GM21529 (cell line): ENCODE measurements around the gene DNAAF9.
A peak's percentile ranks its signal among the peaks of the same experiment; 100 is the strongest.
"Not testable (repeated sequence)": the region's sequence is repeated elsewhere in the genome, so short reads cannot be mapped to it uniquely, and the experiment has no call there.

Experiments used
- ATAC-seq: cut with Tn5 transposase; IDR thresholded peaks from one replicate; pipeline ENCODE4 v1.9.1; 2021; ENCODE audit not compliant: unreplicated experiment

DNAAF9 gene

DNA sequence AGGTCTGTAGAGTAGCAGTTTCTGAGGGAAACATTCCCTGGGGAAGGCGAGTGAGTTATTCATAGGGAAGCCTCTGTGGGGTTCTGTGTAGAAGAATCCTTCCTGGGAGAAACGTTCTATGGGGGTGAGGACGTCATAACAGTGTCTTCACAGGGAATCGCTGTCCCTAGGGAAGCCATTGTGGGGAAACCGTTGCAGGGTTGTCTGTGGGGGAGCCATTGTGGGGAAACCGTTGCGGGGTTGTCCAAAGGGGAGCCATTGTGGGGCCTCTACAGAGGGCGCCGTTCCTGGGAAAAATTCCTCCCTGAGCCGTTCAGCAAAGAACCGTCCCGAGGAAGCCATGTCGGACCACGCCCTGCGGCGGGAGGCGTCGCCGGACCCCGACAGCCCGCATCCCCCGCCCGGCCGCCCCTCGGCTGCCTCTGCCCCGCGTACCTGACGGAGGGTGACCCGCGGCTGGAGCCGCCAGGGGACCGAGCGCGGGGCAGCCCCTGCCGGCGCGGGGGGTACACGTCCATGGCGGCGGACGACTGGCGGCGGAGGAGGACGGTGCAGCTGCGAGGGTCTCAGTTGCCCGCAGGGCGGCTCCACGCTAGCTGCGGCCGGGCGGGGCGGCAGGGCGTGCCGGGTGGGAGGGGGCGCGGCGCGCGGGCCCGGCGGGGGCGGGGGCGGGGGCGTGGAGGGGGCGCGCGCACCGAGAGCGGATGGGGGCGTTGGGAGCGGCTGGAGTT, at the start of gene DNAAF9:
DNAAF9 (minus strand) TSS at position 630 of the 731 bp plus-strand sequence; CDS start at position 518, 112 bp downstream.
- peak; percentile 51 for ATAC-seq

DNA sequence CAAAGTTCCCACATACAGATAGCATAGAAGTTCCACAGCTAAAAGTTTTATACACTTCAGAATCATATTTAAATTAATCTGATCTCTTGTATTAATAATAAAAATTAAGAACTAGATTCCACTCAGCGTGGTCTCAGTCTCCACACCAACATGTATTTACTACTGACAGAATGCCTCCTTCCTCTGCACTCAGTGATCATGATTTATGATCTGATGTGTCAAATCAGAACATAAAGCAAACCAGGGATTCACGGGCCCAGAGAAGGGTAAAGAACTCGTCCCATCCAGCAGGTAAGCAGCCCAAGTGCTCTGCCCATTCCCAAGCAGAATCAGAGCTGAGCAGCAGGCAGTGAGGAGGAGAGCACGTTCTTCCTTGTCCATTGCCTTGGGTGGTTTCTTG, 49.2 kb upstream of the DNAAF9 start:
- ATAC-seq: no peak

DNA sequence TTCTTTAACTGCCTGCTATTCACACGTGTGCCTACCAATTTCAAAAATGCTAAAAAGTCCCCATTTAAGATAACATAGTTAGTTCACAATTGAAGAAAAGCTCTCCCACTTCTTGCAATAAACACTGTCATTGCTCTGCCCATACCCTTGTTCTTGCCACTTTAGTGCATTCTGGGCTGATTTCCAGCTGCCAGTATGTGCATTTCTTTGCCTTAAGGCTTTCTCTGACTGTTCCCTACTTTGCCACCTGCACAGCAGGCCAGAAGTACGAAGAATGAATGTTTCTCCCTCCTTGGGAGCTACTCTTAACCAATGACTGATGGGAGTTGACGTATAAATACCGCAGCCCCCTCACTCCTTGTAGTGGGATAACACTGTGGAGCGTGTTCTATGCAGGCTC, 47.4 kb upstream of the DNAAF9 start:
- ATAC-seq: no peak

DNA sequence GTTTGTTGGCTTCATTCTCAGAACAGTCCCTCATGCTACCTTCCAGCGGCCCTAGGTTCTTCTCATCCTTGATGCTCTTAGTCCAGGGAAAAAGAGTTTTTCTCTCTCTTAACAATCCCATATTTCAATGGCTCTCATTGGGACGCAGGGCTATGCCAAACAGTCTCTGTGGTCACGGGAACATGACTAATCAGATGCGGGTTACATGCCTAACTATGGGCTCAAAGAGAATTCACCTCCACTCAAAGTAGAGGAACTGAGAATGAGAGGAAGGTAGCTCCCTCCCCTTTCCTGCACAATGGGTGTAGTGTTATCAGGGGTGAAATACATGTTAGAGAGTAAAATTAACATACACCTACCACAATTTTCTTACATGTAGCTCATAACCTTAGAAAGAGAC, 45.2 kb upstream of the DNAAF9 start:
- no peak for ATAC-seq

DNA sequence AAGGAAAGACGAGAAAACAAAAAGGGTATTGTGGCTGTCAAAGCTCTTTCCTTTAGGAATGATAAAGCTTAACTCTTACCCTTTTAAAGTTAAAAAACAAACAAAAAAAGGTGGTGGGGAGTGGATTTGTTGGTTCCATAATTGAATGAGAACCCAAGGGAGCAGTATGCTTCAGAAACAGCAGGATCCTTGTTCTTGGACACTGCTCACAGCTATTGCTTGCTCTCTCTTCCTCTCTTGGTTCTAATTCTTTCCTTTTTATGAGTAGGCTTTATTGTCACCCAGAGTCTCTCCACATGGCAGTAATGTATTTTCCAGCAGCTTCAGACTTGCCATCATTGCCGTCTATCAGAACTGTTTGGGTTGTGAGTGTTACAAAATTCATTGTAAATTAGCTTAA, 44.7 kb upstream of the DNAAF9 start:
- no peak for ATAC-seq

DNA sequence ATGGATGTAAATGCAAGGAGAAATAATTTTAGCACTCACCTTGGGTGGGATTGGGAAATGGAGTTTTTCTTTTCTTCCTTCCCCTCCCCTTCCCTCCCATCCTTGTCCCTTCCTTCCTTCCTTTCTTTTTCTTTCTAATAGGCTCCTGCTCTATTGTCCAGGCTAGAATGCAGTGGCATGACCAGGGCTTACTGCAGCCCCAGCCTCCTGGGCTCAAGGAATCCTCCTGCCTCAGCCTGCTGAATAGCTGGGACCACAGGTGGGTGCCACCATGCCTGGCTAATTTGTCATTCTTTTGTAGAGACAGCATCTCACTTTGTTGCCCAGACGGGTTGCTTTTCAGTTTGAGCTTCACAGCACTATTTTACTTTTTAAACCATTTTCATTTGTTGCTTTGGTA, 41.9 kb upstream of the DNAAF9 start:
- no peak for ATAC-seq

DNA sequence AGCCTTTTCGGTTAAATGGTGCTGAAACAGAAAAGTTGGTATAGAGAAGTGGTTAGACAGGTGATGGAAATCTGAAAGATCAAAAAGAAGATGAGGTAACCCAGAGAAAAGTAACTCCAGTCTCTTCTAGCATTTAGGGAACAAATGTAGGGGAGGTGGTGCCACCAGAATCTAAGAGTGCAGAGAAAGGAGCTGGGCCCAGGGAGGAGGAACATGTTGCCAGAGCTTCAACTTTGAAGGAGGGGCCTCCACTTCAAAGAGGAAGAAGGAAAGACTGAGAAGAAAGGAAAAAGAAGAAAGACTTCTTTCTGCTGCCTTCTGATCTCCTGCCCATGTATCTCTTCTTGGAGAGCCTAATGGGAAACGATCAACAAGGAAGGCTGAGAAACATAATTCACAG, 39.9 kb upstream of the DNAAF9 start:
- ATAC-seq: no peak

DNA sequence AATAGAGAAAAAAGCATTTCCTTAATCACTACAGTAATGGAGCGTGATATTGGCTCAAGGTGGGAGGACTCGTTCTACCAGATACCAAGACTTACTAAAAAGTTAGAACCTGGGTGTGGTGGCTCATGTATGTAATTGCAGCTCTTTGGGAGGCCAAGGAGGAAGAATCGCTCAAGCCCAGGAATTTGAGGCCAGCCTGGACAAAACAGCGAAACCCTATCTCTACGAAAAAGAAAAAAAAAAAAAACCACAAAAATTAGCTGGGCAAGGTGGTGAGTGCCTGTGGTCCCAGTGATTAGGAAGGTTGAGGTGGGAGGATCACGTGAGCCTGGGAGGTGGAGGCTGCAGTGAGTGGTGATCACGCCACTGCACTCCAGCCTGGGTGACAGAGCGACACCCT, 39.3 kb upstream of the DNAAF9 start:
- ATAC-seq: no peak

DNA sequence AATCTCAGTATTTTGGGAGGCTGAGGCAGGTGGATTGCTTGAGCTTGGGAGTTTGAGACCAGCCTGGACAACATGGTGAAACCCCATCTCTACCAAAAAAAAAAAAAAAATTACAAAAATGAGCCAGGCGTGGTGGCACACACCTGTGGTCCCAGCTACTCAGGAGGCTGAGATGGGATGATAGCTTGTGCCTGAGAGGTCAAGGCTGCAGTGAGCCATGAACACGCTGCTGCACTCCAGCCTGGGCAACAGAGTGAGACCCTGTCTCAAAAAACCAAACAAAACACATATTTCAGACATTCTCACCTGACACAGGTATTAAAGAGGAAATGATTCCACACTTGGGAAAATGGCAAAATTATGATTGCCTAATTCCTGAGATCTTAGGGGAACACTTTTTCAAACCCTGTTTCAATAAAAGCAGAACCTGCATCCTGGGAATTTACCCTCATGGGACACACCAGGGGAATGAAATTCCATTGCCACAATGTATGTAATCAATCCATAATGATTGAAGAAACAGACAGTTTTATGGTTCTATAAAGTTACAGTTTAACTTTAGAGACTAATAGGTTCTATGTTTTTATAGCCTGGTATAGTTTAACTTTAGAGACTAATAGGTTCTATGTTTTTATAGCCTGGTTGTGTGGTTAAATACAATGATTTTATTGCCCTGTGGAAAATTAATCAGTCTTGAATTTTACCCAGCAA, 29.6 kb upstream of the DNAAF9 start:
- ATAC-seq: no peak

DNA sequence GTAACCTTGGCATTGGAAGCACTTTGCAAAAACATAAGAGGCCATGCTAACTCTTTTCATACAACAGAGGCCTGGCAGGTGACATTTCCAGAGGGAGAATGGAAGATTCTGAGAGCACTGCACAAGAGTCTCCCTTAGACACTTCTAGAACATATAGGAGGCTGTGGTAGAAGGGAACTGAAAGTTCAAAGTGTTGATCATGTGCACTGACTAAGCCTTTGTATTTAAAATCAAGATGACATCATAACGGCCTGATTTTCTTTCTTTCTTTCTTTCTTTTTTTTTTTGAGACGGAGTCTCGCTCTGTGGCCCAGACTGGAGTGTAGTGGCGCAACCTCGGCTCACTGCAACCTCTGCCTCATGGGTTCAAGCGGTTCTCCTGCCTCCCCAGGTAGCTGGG, 26.8 kb upstream of the DNAAF9 start:
- no peak for ATAC-seq

DNA sequence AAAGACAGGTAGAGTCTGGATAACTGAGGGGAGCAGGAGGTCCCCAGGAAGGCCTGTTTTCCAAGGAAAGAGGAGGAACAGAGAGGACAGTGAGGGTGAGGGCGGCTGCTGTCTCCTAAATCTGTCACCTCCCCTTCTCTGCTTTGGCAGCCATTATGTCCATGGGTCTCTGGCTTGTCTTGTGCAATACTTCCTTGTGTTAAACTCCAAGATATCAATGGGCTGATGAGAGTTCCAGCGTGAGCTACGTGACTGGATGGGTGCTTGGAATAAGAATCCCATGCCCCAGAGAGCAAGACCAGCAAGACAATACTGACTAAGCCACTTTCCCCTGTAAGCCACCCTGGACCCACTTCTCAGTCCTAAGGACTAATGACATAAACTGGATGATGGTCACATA, 26.3 kb upstream of the DNAAF9 start:
- no peak for ATAC-seq

DNA sequence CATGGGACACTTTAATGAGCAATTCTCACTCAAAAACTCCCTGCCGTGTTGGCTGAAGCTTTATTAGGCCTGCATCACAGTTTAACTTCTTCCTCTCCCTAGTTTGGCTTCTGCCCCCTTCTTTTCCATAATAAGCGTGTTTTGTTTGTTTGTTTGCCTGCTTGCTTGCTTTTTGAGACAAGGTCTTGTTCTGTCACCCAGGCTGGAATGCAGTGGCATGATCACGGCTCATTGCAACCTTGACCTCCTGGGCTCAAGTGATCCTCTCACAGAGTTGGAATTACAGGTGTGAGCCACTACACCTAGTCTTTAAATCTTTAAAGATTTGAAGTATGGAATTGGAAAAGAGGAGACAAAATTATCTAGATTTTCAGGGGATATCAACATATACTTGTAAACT, 25.4 kb upstream of the DNAAF9 start:
- ATAC-seq: no peak

DNA sequence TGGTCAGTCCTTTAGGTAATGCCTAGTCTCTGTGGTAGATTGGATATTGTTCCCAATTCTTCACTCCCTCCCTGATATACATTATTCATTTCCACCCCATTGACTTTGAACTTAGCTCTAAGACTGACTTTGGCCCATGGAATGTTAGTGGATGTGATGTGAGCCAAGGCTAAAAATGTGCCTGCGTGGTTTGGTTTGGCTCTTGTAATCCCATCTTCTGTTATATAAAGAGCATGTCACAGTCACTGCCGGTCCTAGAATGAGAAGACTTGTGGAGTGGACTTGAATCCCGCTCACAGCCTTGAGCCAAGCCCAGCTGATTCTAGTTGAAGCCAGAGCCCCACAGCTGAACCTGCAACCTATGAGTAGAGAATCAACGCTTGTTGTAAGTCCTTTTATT, 23.6 kb upstream of the DNAAF9 start:
- no peak for ATAC-seq

DNA sequence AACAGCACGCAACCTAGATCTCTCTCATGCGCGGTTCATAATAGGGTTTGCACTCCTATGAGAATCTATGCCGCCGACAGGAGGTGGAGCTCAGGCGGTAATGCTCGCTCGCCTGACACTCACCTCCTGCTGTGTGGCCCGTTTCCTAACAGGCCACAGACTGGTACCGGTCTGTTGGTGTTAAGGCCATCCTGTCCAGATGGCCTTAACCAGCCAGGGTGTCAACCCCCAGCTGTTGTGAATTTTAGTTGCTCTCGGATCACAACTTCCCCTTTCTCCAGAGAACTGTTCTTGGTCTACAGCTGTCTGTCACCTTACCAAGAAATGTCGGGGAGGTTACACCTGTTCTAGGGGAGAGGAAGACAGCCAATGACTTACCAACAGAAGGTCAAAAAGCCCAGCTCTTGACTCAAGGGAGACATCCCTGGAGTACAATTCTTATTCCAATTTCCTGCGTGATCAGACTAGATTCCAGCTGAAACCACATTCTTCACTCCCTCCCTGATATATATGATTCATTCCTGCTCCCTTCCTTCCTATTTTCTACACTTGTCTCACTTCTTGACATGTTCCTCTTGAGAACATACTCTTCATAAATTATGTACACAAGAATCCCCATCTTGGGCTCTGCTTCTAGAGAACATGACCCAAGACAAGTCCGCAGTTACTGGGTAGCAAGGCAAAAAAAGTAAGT, 23.1 kb upstream of the DNAAF9 start:
- ATAC-seq: peak; percentile 92

DNA sequence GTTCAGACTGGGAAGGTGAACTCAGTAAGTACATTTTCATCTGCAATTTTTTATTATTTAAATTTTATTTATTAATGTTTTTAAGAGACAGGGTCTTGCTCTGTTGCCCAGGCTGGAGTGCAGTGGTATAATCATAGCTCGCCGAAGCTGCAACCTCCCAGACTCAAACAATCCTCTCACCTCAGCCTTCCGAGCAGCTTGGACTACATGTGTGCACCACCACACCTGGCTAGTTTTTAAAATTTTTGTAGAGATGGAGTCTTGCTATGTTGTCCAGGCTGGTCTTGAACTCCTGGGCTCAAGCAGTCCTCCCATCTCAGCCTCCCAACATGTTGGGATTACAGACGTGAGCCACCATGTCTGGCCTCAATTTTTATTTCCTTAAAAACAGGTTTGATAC, 19.3 kb upstream of the DNAAF9 start:
- ATAC-seq: not testable (repeated sequence)

DNA sequence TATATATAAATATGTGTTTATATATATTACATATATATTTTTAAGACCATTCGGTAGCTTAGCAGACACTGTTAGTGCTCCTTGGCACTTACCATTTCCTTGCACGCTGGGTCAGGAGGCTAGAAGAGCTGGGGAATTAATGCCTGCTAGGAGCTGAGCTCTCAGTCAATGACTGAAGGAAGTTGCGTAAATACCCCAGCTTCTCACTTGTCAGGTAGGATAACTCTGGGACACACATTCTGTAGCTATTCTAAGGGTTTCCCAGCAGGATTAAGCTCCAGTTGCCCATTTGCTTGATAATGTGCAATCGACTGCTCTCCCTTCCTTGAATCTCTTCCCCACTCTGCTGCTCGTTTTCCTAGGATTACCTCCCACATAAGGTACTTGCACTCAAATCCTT, 15.7 kb upstream of the DNAAF9 start:
- no peak for ATAC-seq

DNA sequence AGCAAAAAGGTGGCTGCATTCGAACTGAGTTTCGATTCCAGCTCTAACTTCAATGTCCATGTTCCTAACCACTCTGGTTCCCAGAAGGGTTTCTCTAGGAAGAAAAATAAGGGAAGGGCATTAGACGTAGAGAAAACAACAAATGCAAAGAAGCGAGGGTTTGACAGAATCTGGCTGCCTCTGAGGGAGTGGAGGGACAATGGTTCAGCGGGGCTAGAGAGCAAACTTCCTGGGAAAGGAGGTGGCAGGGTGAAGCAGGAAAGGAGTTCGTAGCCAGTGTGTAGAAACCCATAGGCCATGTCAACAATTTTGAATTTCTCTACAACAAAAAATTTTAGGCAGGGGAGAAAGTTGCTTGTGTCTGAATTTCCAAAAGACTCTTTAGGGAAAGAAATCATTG, 14.5 kb upstream of the DNAAF9 start:
- ATAC-seq: no peak

DNA sequence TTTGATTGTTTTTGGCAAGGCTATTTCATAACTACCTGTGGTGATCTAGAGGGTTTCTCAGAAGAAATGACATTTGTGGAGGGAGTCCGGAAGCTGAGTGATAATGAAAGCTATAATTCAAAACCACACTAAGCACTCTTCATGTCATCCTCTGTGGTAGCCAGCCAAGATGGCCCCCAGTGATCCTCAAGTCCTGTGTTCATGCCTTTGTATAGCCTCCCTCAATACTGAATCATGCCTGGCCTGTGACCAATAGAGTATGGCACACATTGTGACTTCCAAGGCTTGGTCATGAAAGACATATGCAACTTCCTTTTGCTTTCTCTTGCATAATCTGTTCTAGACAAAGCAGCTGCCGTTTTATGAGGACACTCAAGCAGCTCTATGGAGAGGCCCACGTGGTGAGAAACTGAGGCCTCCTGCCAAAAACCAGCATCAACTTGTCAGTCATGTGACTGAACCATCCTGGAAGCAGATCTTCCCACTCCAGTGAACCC, 12.8 kb upstream of the DNAAF9 start:
- ATAC-seq: peak; percentile 98

DNA sequence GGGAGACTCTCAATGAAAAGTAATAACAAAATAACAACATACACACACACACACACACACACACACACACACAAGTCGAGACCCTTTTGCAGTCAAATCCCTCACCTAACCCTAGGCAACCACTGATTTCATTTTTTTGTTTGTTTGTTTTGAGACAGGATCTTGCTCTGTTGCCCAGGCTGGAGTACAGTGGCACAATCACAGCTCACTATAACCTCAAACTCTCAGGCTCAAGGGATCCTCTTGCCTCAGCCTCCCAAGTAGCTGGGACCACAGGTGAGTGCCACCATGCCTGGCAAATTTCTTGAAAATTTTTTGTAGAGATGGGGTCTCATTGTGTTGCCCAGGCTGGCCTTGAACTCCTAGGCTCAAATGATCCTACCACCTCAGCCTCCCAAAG, 10.7 kb upstream of the DNAAF9 start:
- not testable (repeated sequence) for ATAC-seq

DNA sequence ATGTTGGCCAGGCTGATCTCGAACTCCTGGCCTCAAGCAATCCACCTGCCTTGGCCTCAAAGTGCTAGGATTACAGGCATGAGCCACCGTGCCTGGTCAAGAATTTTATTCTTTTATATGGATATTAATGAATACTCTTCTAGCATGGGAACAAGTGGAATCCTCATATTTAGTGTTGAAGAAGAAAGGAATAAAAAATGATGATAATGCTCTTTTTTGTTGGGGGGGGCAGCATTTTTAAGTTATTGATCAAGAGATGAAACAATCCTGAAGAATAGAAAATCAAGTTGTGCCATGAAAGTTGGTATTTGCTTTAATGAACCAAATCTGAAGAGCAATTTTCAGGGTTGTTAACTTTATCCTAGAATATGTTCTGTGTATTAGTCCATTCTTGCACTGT, 6.7 kb upstream of the DNAAF9 start:
- no peak for ATAC-seq

DNA sequence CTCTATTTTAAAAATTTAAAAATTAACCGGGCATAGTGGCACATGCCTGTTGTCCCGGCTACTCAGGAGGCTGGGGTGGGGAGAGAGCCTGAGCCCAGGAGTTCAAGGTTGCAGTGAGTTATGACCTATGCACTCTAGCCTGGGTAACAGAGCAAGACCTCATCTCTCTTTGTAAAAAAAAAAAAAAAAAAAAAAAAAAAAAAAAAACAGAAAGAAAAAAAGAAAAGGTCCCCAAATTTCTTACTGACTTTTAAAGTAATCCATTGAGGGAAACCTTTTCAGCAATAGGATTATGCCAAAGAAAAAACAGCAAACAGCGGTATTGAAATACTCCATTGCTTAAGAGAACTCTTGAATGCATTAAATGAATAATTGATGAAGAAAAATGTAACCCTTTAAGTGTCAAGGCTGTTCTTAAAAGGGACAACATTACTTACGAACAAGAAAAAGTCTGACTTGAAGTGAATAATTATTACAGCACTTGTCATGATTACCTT, 6.0 kb upstream of the DNAAF9 start:
- no peak for ATAC-seq
